C4-2B (cell line): Measurements from ENCODE around the gene AUTS2.

Source experiments
- H3K27ac ChIP-seq: fragments of 450-650 bp; 2 replicates; pipeline ENCODE4 v1.5.1; 2017
- CTCF ChIP-seq: fragments of 450-650 bp; conservative IDR thresholded peaks from 2 replicates; pipeline ENCODE4 v1.5.1; 2017; ENCODE audit warnings: mild to moderate bottlenecking
- ZFX ChIP-seq: fragments of 450-650 bp; IDR thresholded peaks from 2 replicates; pipeline ENCODE4 v1.6.1; 2017

Gene AUTS2

GRCh38 chr7:69657985-69658384, 59.7 kb downstream of the AUTS2 start:
- no peak for TF ChIP-seq CTCF
- TF ChIP-seq ZFX, result no peak
- H3K27ac ChIP-seq, result no peak overlapping the region

GRCh38 chr7:69659983-69660382, 61.7 kb downstream of the AUTS2 start:
- H3K27ac ChIP-seq, result no peak overlapping the region
- no peak for TF ChIP-seq CTCF
- no peak for TF ChIP-seq ZFX

GRCh38 chr7:69661342-69661741, 63.1 kb downstream of the AUTS2 start:
- H3K27ac ChIP-seq, result no peak overlapping the region
- TF ChIP-seq ZFX (no peak), CTCF (no peak)

- no peak overlapping the region for H3K27ac ChIP-seq
Observed at GRCh38 chr7:69663911-69664832, 65.9 kb downstream of the AUTS2 start.

GRCh38 chr7:69665369-69665768, 67.1 kb downstream of the AUTS2 start:
- H3K27ac ChIP-seq, result no peak overlapping the region
- TF ChIP-seq CTCF, result no peak
- TF ChIP-seq ZFX, result no peak

More at GRCh38 chr7:69663911-69664832, 65.9 kb downstream of the AUTS2 start:
- TF ChIP-seq CTCF (no peak), ZFX (no peak)

GRCh38 chr7:69668339-69668870, 70.1 kb downstream of the AUTS2 start:
- TF ChIP-seq CTCF (no peak), ZFX (no peak)
- no peak overlapping the region for H3K27ac ChIP-seq

GRCh38 chr7:69670701-69671100, 72.4 kb downstream of the AUTS2 start:
- H3K27ac ChIP-seq, result no peak overlapping the region
- TF ChIP-seq ZFX, result no peak
- no peak for TF ChIP-seq CTCF
